22Rv1 (cell line): ENCODE results near the gene GNB4.

Experiments
- CTCF ChIP-seq: fragments of 450-650 bp; IDR thresholded peaks from 2 replicates; pipeline ENCODE4 v1.5.1; 2017; ENCODE audit warnings: mild to moderate bottlenecking
- ZFX ChIP-seq: fragments of 450-650 bp; IDR thresholded peaks from 2 replicates; pipeline ENCODE4 v1.6.1; 2017; ENCODE audit warnings: antibody characterized with exemption, borderline replicate concordance

- TF ChIP-seq CTCF (no peak), ZFX (no peak)
Observed at GRCh38 chr3:179454887-179455286, 3.6 kb upstream of the GNB4 start.
